Keratinocyte (primary cell): ENCODE data around the gene COL4A4.

Experiments
- CTCF ChIP-seq, 3 experiments: IDR thresholded peaks in 1 of 3; conservative IDR thresholded peaks in 1 of 3; optimal IDR thresholded peaks in 1 of 3; 2 replicates in 2 of 3; 3 replicates in 1 of 3; pipeline versions ENCODE3 to v1.5.1; 2011; ENCODE audit warnings: low read length in 3 of 3, mild to moderate bottlenecking in 3 of 3, moderate library complexity in 2 of 3, control low read depth in 1 of 3, inconsistent platforms in 1 of 3; ENCODE audit not compliant: insufficient read depth in 2 of 3; ENCODE audit errors: extremely low read depth in 1 of 3
- EZH2 ChIP-seq: IDR thresholded peaks from one replicate; pipeline ENCODE4 v1.6.1; 2012; ENCODE audit warnings: inconsistent platforms, mild to moderate bottlenecking, low read length, moderate library complexity

- TF ChIP-seq CTCF (optimal IDR thresholded peaks at IDR 0.05 in 1 of 3, IDR thresholded peaks at IDR 0.05 in 1 of 3, conservative IDR thresholded peaks at IDR 0.05 in 1 of 3; ENCODE audit: extremely low read depth in 1 of 3, insufficient read depth in 2 of 3, low read length in 3 of 3), result no peak
- no peak for TF ChIP-seq EZH2
Observed at GRCh38 chr2:226965376-226965775, 198.6 kb downstream of the COL4A4 start.
